H1 (cell line): ENCODE measurements around the gene MIER3. TPM values are rescaled to one million over a fixed set of nuclear protein-coding genes. Genes with fewer than 3 reads are reported as not detected.

ENCODE experiments used
- CHD2 ChIP-seq: IDR thresholded peaks from 2 replicates; pipeline ENCODE4 v1.6.1; 2012; ENCODE audit warnings: low read length, improper control_type of control experiment
- MAX ChIP-seq: IDR thresholded peaks from 2 replicates; pipeline ENCODE4 v1.6.1; 2012; ENCODE audit warnings: inconsistent platforms
- polyA plus RNA-seq, 7 experiments: library from polyadenylated mRNA; depleted of rRNA in 3 of 7; stranded (reverse) in 5 of 7; unstranded in 2 of 7; fragments of >200 nt in 5 of 7; fragments of 200-250 nt in 2 of 7; gene quantifications; 1 replicate in 5 of 7; 2 replicates in 1 of 7; 4 replicates in 1 of 7; pipeline versions ENCODE4 v1.2.1 to v1.2.3, GENCODE V29; 2011 to 2013; ENCODE audit warnings: missing spikeins in 2 of 7, mixed read lengths in 2 of 7
- total RNA-seq: library from RNA; stranded (reverse); fragmentation: NEBNext Ultra II Directional; extraction: Animal tissue kit (Norgen Biotek cat#: 25700); gene quantifications from 2 replicates; pipeline ENCODE4 v1.2.1, GENCODE V29; 2021

Gene MIER3
- total and polyA plus RNA-seq, 2 of the 8 experiments (the other 6 are each of a cell fraction or from before 2014, with no cell fraction given), result 9.6 to 33.3 TPM

- TF ChIP-seq MAX (no peak), CHD2 (no peak)
Measured at GRCh38 chr5:56988490-56988889, 36.6 kb upstream of the MIER3 start (continued).
